Adrenal gland (tissue), 5 donors: ENCODE measurements around the gene DHRS13.

Experiments used
- POLR2A ChIP-seq, 2 donors: fragments of 450-650 bp; IDR thresholded peaks; one replicate each; pipeline ENCODE4 v1.6.1; 2017; ENCODE audit warnings: antibody characterized with exemption in 2 of 2, mild to moderate bottlenecking in 2 of 2, moderate library complexity in 1 of 2
- TF ChIP-seq, protein P1 (sequence below), 6 experiments: fragments of 450-650 bp in 4 of 6; fragments of 200-600 bp in 2 of 6; sonication (generic) in 1 of 6; IDR thresholded peaks; 1 replicate in 5 of 6; 2 replicates in 1 of 6; pipeline versions ENCODE4 v1.5.1 to v1.8.0; 2016 to 2021; ENCODE audit warnings: antibody characterized with exemption in 6 of 6, mild to moderate bottlenecking in 2 of 6, moderate library complexity in 1 of 6
- donor health status: DM: no; HTN: no; CAD: no.

DNA sequence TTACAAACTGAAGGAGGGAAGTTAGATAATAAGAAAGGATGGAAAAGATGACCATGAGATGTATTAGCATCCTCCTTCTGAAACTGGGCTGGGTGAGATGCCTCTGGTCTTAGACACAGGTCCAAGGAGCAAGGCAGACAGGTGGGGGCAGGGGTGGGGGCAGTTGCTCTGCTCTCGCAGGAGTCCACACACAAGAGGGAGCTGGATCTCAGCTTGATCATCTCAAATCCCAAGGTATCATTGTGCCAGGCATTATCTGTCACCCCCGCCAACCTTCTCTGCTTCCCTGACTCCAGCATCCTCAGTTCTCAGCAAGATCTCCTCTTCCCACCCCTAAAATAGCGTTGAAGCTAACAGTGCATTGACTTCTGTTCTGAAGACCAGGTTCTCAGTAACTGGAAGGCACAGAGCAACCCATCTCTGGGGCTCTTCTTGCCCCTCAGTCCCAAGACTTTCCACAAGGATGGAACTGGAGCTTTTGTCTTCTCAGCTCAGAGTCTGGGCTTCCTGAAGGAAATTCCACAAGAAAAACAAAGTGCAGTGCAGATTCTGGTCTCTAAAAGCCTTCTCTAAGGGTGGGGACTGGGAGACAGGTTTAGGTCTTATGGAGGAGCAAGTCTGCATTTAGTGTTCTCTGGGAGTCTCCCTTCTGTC is 7.0 kb downstream of the DHRS13 start:
- TF ChIP-seq, protein P1, sequence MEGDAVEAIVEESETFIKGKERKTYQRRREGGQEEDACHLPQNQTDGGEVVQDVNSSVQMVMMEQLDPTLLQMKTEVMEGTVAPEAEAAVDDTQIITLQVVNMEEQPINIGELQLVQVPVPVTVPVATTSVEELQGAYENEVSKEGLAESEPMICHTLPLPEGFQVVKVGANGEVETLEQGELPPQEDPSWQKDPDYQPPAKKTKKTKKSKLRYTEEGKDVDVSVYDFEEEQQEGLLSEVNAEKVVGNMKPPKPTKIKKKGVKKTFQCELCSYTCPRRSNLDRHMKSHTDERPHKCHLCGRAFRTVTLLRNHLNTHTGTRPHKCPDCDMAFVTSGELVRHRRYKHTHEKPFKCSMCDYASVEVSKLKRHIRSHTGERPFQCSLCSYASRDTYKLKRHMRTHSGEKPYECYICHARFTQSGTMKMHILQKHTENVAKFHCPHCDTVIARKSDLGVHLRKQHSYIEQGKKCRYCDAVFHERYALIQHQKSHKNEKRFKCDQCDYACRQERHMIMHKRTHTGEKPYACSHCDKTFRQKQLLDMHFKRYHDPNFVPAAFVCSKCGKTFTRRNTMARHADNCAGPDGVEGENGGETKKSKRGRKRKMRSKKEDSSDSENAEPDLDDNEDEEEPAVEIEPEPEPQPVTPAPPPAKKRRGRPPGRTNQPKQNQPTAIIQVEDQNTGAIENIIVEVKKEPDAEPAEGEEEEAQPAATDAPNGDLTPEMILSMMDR (IDR thresholded peaks at IDR 0.05): no peak
- TF ChIP-seq POLR2A (IDR thresholded peaks at IDR 0.05): no peak
